ENCODE measurements around the gene STAB1. TPM values are rescaled to one million over a fixed set of nuclear protein-coding genes. Genes with fewer than 3 reads are reported as not detected.

Gene STAB1
- total and polyA plus RNA-seq, 2 of the 13 experiments (the other 11 are each of a cell fraction or from before 2014, with no cell fraction given), result 0.09 to 0.34 TPM

DNA sequence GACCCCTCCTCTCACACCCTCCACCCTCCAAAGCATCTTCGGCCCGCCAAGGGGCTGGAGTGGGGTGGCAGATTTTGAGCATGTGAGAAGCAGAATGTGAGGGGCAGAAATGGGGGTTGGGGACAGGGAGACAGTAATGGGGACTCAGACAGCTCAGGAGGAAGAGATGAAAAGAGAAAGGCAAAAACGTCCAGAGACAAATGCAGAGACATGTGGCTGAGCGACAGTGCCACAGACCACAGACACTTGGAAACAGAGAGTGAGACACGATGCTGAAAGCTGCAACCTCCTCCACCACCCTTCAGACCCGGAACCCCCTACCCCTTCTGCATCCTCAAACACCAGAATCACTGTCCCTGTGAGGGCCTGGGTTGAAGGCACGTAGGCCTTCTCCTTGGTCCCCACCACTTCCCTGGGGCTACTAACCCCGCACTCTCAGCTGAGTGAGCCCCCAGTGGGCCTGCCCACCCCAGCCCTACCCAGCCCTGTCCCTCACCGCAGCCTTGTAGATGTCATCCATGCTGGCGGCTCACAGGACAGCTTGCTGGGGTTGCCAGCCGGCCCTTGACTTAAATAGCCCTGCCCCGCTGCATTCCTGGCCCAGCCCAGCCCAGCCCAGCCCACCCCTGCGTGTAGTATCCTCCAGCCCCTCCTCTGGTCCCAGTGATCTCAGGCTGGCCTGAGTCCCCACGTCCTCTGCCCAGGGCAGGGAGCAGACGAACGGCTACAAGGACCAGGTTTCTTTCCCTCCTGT lies 41.5 kb upstream of the STAB1 start, which contains the start of gene TNNC1 (continued):
- TF ChIP-seq, protein P1, sequence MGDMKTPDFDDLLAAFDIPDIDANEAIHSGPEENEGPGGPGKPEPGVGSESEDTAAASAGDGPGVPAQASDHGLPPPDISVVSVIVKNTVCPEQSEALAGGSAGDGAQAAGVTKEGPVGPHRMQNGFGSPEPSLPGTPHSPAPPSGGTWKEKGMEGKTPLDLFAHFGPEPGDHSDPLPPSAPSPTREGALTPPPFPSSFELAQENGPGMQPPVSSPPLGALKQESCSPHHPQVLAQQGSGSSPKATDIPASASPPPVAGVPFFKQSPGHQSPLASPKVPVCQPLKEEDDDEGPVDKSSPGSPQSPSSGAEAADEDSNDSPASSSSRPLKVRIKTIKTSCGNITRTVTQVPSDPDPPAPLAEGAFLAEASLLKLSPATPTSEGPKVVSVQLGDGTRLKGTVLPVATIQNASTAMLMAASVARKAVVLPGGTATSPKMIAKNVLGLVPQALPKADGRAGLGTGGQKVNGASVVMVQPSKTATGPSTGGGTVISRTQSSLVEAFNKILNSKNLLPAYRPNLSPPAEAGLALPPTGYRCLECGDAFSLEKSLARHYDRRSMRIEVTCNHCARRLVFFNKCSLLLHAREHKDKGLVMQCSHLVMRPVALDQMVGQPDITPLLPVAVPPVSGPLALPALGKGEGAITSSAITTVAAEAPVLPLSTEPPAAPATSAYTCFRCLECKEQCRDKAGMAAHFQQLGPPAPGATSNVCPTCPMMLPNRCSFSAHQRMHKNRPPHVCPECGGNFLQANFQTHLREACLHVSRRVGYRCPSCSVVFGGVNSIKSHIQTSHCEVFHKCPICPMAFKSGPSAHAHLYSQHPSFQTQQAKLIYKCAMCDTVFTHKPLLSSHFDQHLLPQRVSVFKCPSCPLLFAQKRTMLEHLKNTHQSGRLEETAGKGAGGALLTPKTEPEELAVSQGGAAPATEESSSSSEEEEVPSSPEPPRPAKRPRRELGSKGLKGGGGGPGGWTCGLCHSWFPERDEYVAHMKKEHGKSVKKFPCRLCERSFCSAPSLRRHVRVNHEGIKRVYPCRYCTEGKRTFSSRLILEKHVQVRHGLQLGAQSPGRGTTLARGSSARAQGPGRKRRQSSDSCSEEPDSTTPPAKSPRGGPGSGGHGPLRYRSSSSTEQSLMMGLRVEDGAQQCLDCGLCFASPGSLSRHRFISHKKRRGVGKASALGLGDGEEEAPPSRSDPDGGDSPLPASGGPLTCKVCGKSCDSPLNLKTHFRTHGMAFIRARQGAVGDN (CRISPR knock-in tag; IDR thresholded peaks at IDR 0.05), result peak; percentile 56
- TF ChIP-seq HOXA3 (CRISPR knock-in tag; IDR thresholded peaks at IDR 0.05), result peak; percentile 21; the same call in 1 of the 2 replicates
- TF ChIP-seq PHF21A (CRISPR knock-in tag; IDR thresholded peaks at IDR 0.05), result 0 out of 2 replicates have a peak, but pooled peaks have one; percentile 21
- no peak for TF ChIP-seq YY1 (IDR thresholded peaks at IDR 0.05; ENCODE audit: insufficient read depth, insufficient replicate concordance, low read depth, low read length)
- 0 out of 2 replicates have a peak, but pooled peaks have one; percentile 20 for TF ChIP-seq MYC (CRISPR knock-in tag; IDR thresholded peaks at IDR 0.05; ENCODE audit: borderline replicate concordance)
- no peak for TF ChIP-seq ATF7 (IDR thresholded peaks at IDR 0.05)
- TF ChIP-seq ATF7 (CRISPR knock-in tag; IDR thresholded peaks at IDR 0.05), result 0 out of 2 replicates have a peak, but pooled peaks have one; percentile 13
- peak; percentile 67 for TF ChIP-seq TEAD3 (CRISPR knock-in tag; optimal IDR thresholded peaks at IDR 0.05; ENCODE audit: borderline replicate concordance)
- TF ChIP-seq GATAD2A (CRISPR knock-in tag; IDR thresholded peaks at IDR 0.05), result 0 out of 2 replicates have a peak, but pooled peaks have one; percentile 24
- no peak for TF ChIP-seq LCORL (IDR thresholded peaks at IDR 0.05)
- peak; percentile 56; the same call in 1 of the 2 replicates for TF ChIP-seq LCORL (CRISPR knock-in tag; IDR thresholded peaks at IDR 0.05)
- no peak for TF ChIP-seq SNAI1 (CRISPR knock-in tag; IDR thresholded peaks at IDR 0.05; ENCODE audit: borderline replicate concordance)
- TF ChIP-seq, protein P2, sequence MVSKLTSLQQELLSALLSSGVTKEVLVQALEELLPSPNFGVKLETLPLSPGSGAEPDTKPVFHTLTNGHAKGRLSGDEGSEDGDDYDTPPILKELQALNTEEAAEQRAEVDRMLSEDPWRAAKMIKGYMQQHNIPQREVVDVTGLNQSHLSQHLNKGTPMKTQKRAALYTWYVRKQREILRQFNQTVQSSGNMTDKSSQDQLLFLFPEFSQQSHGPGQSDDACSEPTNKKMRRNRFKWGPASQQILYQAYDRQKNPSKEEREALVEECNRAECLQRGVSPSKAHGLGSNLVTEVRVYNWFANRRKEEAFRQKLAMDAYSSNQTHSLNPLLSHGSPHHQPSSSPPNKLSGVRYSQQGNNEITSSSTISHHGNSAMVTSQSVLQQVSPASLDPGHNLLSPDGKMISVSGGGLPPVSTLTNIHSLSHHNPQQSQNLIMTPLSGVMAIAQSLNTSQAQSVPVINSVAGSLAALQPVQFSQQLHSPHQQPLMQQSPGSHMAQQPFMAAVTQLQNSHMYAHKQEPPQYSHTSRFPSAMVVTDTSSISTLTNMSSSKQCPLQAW (CRISPR knock-in tag; IDR thresholded peaks at IDR 0.05), result 0 out of 2 replicates have a peak, but pooled peaks have one; percentile 5
- TF ChIP-seq SOX5 (CRISPR knock-in tag; IDR thresholded peaks at IDR 0.05; ENCODE audit: borderline replicate concordance), result no peak
- TF ChIP-seq ZNF335 (CRISPR knock-in tag; IDR thresholded peaks at IDR 0.05), result no peak
- TF ChIP-seq ZNF619 (CRISPR knock-in tag; IDR thresholded peaks at IDR 0.05), result 0 out of 2 replicates have a peak, but pooled peaks have one; percentile 47
- TF ChIP-seq, protein P3, sequence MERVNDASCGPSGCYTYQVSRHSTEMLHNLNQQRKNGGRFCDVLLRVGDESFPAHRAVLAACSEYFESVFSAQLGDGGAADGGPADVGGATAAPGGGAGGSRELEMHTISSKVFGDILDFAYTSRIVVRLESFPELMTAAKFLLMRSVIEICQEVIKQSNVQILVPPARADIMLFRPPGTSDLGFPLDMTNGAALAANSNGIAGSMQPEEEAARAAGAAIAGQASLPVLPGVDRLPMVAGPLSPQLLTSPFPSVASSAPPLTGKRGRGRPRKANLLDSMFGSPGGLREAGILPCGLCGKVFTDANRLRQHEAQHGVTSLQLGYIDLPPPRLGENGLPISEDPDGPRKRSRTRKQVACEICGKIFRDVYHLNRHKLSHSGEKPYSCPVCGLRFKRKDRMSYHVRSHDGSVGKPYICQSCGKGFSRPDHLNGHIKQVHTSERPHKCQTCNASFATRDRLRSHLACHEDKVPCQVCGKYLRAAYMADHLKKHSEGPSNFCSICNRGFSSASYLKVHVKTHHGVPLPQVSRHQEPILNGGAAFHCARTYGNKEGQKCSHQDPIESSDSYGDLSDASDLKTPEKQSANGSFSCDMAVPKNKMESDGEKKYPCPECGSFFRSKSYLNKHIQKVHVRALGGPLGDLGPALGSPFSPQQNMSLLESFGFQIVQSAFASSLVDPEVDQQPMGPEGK (CRISPR knock-in tag; IDR thresholded peaks at IDR 0.05), result 0 out of 2 replicates have a peak, but pooled peaks have one; percentile 33
- no peak for TF ChIP-seq PRMT3 (CRISPR knock-in tag; IDR thresholded peaks at IDR 0.05; ENCODE audit: borderline replicate concordance, low read depth)
- 0 out of 2 replicates have a peak, but pooled peaks have one; percentile 41 for TF ChIP-seq ZNF350 (CRISPR knock-in tag; IDR thresholded peaks at IDR 0.05; ENCODE audit: borderline replicate concordance, low read depth)
- no peak for TF ChIP-seq HDAC6 (IDR thresholded peaks at IDR 0.05; ENCODE audit: low read depth, low read length)
- TF ChIP-seq ZNF292 (CRISPR knock-in tag; IDR thresholded peaks at IDR 0.05; ENCODE audit: borderline replicate concordance, low read depth), result peak; percentile 55; the same call in 1 of the 2 replicates

Measured in HepG2 (cell line).